Stimulated activated effector memory CD8-positive, alpha-beta T cell treated with anti-CD3 and anti-CD28 coated beads, Interleukin-12 subunit alpha, Interleukin-12 subunit beta, amount 100 ng/mL, for 72 hours (primary cell): ENCODE data around the gene GRIA4.
A peak's percentile ranks its signal among the peaks of the same experiment; 100 is the strongest.

Source experiments
- ATAC-seq: fragments of 150-1000 bp; cut with Tn5 transposase; 2 replicates; pipeline ENCODE4 v1.10.0; 2021
- DNase-seq, 2 donors: peaks; one replicate each; pipeline ENCODE4 v3.0.0; 2021 to 2022; ENCODE audit warnings: low spot score in 2 of 2
- H3K27ac Mint-ChIP-seq: one replicate; pipeline ENCODE4 v1.8.0; 2022; ENCODE audit warnings: mild to moderate bottlenecking, mixed read lengths
- H3K36me3 Mint-ChIP-seq: one replicate; pipeline ENCODE4 v1.8.0; 2022; ENCODE audit warnings: mild to moderate bottlenecking, mixed read lengths
- H3K4me1 Mint-ChIP-seq: one replicate; pipeline ENCODE4 v1.8.0; 2022; ENCODE audit warnings: mixed read lengths
- H3K4me3 Mint-ChIP-seq: one replicate; pipeline ENCODE4 v1.8.0; 2022; ENCODE audit warnings: mild to moderate bottlenecking, mixed read lengths
- H3K9me3 Mint-ChIP-seq: one replicate; pipeline ENCODE4 v1.8.0; 2022; ENCODE audit warnings: mixed read lengths

Gene GRIA4

DNA sequence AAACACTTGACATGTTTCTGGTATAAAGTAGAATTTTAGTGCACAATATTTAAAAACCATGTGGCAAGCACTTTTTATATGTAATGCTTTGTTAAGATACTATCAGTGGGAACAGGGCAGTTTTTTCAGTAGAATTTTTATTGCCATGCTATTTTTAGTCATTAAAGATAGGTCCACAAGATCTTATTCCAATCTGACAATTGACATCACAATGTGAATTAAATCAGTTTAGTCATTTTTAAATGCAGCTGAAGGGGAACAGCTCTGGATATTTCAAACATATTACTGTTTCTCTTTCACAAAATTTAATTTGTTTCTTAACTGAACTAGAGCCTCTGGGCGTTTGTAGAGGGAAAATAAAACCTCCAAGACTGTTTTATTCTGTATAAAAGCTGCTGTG is 218.0 kb downstream of the GRIA4 start:
- DNase-seq (no peak), ATAC-seq (no peak)
- Mint-ChIP-seq H3K4me1 (no peaks in the 10 kb centered on the region), H3K9me3 (no peaks in the 10 kb centered on the region), H3K4me3 (no peak overlapping the region), H3K27ac (no peak overlapping the region), H3K36me3 (no peaks in the 10 kb centered on the region)

DNA sequence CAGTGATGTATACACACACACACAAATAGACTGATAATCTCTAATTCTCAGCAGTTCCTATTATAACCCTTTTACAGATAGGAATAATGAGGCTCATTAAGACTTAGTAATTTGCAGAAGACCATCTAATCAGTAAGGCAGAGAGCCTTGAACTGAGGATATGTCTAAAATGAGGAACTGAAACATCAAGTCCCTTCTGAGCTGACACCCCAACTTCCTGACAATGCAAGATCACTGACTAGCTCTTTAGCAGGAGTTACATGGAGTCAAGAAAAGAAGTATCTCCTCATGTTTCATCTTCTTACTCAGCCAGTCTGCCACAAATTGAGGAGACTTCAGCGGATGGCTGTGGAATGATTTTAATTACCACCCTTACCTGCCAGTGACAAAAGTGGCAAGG is 219.2 kb downstream of the GRIA4 start:
- Mint-ChIP-seq H3K36me3 (no peaks in the 10 kb centered on the region), H3K9me3 (no peaks in the 10 kb centered on the region), H3K4me3 (no peak overlapping the region), H3K4me1 (no peaks in the 10 kb centered on the region), H3K27ac (no peak overlapping the region)
- DNase-seq (no peak), ATAC-seq (no peak)

DNA sequence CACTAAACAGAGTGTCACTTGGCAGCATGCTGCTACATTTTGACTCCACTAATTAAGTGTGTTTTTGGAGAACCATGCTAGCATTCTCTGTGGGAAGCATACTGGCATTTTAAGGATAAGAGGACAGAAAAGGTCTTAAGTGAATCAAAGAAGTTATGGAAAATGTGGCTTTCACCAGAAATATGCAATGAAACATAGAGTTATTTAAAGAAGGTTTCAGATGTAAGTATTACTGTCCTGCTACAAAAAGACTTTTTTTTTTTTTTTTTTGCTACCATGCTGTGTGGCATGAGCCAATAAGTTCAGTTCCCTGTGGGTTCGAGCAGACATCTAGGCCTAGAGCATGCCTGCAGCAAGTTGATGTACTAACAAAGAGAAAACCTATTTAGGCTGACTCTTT is 224.6 kb downstream of the GRIA4 start:
- Mint-ChIP-seq H3K4me3 (no peak overlapping the region), H3K4me1 (no peaks in the 10 kb centered on the region), H3K27ac (no peak overlapping the region), H3K9me3 (no peaks in the 10 kb centered on the region), H3K36me3 (no peaks in the 10 kb centered on the region)
- ATAC-seq (no peak), DNase-seq (no peak)

DNA sequence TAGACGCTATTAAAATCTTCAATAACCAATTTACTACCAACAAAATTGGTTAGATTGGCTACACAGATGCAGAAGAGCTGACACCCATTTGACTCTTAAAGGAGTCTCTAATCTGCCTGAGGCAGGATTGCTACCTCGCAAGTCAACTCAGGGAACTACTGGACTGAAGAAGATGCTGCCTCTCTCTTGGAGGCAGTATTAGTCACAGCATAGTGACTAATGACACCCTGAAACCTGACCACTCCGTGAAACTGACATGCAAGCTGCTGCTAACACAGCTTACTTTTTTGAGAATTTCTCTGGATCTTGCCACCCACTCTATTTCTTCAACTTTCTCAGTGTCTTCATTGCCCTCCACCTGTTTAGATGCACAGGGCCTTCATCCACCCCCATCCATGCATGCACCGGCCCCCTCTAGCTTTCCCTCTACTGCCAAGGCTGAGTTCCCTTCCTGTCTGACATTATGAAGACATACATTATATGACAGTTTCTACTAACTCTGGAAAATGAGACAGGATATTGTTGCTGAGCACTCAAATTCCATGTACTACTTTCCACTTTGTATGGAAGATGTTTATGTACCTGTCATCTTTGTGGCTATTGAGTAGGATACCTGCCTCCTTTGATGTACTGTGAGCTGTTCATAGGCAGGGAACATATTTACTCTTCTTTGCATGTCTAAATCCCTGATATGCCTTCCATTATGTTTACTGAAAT is 229.0 kb downstream of the GRIA4 start:
- ATAC-seq (peak; percentile 68), DNase-seq (no peak)
- Mint-ChIP-seq H3K4me3 (no peak overlapping the region), H3K36me3 (no peaks in the 10 kb centered on the region), H3K4me1 (no peaks in the 10 kb centered on the region), H3K9me3 (no peaks in the 10 kb centered on the region), H3K27ac (no peak overlapping the region)

DNA sequence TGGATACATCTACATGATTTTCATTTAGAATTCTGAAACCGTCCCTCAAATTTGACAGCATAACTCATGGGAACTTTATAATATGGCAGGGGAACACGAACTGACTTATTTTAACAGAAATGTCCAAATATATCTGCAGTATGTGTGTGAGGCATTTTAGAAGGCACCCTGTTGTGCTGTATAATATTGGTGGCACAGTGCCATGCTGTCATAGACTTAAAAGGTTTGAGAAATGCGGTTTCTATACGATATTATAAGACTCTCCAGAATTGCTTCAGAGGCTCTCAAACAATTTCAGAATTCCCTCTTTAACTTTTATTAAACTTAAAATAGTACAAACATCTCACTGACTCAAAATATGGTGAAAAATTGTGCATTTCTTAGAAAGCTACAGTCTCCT is 230.5 kb downstream of the GRIA4 start:
- no peak for ATAC-seq
- H3K4me3 Mint-ChIP-seq: no peak overlapping the region
- no peak for DNase-seq

DNA sequence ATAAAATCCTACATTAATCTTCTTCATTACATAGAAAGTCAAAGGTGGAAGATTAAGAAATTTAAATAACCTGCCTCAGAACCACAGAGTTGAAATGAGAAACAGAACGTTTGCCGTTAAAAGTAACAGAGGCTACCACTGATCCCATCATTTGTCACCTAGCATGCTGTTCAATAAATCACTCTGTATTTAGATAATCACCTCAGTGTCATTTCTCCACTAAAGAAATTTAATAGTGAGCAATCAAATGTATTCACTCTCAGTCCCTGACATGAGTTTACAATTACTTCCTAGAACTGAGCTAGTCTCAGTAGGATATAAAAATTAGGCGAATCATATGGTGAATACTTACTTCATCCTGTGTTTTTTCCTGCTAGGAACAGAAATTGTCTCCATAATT is 242.5 kb downstream of the GRIA4 start:
- Mint-ChIP-seq H3K4me3 (no peak overlapping the region), H3K9me3 (no peaks in the 10 kb centered on the region), H3K4me1 (no peaks in the 10 kb centered on the region), H3K36me3 (no peaks in the 10 kb centered on the region), H3K27ac (no peak overlapping the region)
- ATAC-seq (no peak), DNase-seq (no peak)

More for the DNA sequence above, 230.5 kb downstream of the GRIA4 start:
- no peaks in the 10 kb centered on the region for H3K36me3 Mint-ChIP-seq
- H3K4me1 Mint-ChIP-seq: no peaks in the 10 kb centered on the region
- no peaks in the 10 kb centered on the region for H3K9me3 Mint-ChIP-seq
- H3K27ac Mint-ChIP-seq: no peak overlapping the region

DNA sequence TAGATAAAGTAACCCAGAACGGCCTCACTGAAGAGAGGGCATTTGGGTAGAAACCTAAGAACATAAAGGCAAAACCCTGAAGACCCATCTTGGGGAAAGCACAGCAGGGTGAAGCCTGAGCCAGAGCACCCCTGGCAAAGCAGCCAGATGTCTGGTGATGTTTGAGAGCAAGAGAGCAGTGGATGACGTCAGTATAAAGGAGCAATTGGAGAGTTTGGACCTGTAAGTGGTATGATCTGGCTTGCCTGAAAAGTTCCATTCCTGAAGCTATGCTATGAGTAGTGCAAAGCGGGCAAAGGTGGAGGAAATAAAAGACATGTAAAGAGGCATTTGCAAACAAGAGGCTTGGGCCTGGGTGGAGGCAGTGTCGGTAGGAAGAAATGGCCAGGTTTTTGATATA is 244.4 kb downstream of the GRIA4 start:
- H3K36me3 Mint-ChIP-seq: no peaks in the 10 kb centered on the region
- no peak overlapping the region for H3K4me3 Mint-ChIP-seq
- H3K4me1 Mint-ChIP-seq: no peaks in the 10 kb centered on the region
- DNase-seq: no peak
- no peak for ATAC-seq
- no peak overlapping the region for H3K27ac Mint-ChIP-seq
- no peaks in the 10 kb centered on the region for H3K9me3 Mint-ChIP-seq

DNA sequence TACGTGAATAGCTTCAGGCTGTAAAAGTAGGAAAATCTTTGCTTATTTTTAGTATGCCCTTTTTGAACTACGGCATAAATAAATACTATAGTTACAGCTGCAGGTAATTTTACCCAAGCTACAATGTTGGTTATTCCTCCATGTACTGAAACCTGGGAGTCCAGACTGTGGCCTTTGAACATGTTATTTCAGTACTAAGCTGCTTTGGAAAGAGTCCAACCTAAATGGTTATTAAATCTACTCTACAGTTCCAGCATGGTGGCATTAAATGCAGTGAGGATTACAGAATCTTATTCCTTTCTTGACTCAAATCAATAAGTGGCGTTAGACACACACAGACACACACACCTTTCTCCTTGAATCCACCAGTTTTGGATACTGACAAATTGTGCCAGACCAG is 247.1 kb downstream of the GRIA4 start:
- Mint-ChIP-seq H3K4me1 (no peaks in the 10 kb centered on the region), H3K4me3 (no peak overlapping the region), H3K27ac (no peak overlapping the region)

DNA sequence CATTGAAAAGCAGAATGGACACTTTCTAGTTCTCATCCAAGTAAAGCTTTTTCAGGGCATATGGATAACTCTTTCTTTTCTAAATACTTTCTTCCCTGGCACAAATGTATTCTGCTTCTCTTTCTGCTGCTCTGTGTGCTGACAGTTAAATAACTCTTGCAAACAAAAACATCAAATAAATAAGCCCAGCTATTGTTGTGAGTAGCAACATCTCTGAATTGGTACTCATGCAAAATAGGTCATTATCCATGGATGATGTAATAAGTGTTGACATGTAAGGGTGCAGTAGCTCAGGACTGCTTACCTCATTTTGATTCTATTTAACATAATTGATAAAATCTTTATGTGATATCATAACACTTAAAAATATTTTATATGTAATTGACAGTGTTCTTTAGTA is 247.9 kb downstream of the GRIA4 start:
- Mint-ChIP-seq H3K4me3 (no peak overlapping the region), H3K4me1 (no peaks in the 10 kb centered on the region), H3K27ac (no peak overlapping the region), H3K36me3 (no peaks in the 10 kb centered on the region), H3K9me3 (no peaks in the 10 kb centered on the region)
- ATAC-seq: no peak
- no peak for DNase-seq

More for the DNA sequence above, 247.1 kb downstream of the GRIA4 start:
- Mint-ChIP-seq H3K9me3 (no peaks in the 10 kb centered on the region), H3K36me3 (no peaks in the 10 kb centered on the region)
- DNase-seq: no peak
- ATAC-seq: no peak

DNA sequence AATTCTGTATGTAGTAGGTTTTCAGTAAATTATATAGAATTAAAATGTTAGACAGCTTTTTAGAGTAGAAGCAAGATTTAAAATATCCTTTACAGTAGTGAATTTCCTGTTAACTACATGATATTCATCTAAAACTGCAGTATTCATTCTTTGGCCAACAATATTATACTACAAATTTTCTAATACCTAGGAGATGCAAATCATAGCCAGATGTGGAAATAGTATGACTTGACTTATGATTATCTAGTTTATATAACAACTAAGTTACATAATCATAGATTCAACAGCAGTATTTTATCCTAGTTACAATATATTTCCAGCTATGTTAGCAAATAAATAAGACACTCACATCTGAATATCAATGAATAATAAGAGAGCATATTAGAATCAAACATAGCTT is 249.0 kb downstream of the GRIA4 start:
- DNase-seq: no peak
- no peaks in the 10 kb centered on the region for H3K9me3 Mint-ChIP-seq
- no peaks in the 10 kb centered on the region for H3K36me3 Mint-ChIP-seq
- no peak for ATAC-seq
- H3K4me3 Mint-ChIP-seq: no peak overlapping the region
- H3K27ac Mint-ChIP-seq: no peak overlapping the region
- H3K4me1 Mint-ChIP-seq: no peaks in the 10 kb centered on the region

DNA sequence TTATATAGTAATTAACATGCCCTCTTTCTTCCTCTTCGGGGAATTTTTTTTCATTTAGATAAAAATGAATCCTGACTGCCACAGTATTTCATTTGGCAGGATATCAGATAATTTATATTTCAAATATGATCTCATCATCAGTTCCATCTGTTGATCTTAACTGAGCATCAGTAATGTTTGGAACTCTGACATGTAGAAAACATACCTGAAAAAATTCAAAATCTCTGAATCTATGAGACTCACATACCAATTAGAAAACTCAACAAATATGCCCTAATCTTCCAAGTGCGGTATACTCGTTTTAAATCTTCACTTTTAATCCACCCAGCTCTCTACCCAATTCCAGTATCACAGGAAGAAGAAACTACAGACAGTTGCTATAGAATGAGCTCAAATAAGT is 250.2 kb downstream of the GRIA4 start:
- Mint-ChIP-seq H3K4me3 (no peak overlapping the region), H3K9me3 (no peaks in the 10 kb centered on the region)

DNA sequence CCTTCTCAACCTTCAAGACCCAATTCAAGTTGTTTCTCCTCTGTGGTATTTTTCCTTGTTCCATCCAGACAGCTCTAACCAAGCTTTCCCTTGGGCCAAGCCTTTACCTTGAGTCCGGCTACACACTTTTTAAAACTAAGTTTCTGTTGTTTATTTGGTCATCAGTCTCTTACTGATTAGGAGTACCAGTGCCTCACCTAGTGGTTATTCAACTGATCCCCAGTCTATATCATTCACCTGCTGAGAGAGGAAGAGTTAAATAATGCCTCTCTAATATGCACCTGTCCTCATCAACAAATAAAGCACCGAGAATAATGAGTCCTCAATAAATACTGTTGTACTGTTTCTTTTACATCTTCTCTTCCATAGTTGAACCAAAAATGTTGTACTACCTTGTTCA is 251.4 kb downstream of the GRIA4 start:
- ATAC-seq: peak; percentile 24
- no peak for DNase-seq
- Mint-ChIP-seq H3K36me3 (no peaks in the 10 kb centered on the region), H3K9me3 (no peaks in the 10 kb centered on the region), H3K27ac (no peak overlapping the region), H3K4me1 (no peaks in the 10 kb centered on the region), H3K4me3 (no peak overlapping the region)

More for the DNA sequence above, 250.2 kb downstream of the GRIA4 start:
- no peak for DNase-seq
- Mint-ChIP-seq H3K27ac (no peak overlapping the region), H3K4me1 (no peaks in the 10 kb centered on the region), H3K36me3 (no peaks in the 10 kb centered on the region)
- ATAC-seq: no peak

DNA sequence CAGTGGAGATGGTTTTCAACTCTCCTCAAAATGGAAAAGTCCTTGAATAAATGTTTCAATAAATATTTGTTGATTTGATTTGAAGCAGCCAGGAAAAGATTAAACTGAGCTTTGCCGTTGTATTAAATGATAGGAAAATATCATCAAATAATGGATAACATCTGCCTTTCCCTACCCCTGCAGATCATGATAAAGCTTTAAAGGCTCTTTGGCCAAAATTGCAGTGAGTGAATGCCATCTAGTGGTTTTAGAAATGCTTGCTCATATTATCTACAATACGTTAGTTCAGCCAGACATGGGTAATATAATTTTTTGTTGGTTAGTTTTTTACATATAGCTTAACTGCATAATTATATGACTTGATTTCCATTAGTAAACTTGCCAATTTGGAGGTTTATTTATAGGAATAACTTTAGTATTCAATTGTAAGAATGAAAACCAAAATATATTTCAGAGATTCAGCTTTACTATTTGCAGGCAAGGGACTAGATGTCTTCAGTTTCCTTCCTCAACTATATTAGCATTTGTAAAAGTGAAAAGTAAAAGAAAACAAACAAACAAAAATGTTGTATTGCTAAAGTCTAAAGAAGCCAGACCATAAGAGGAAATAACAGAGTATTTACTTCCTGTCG is 253.0 kb downstream of the GRIA4 start:
- no peaks in the 10 kb centered on the region for H3K36me3 Mint-ChIP-seq
- no peaks in the 10 kb centered on the region for H3K4me1 Mint-ChIP-seq
- H3K9me3 Mint-ChIP-seq: no peaks in the 10 kb centered on the region
- no peak overlapping the region for H3K4me3 Mint-ChIP-seq
- DNase-seq: no peak
- no peak for ATAC-seq
- H3K27ac Mint-ChIP-seq: no peak overlapping the region

DNA sequence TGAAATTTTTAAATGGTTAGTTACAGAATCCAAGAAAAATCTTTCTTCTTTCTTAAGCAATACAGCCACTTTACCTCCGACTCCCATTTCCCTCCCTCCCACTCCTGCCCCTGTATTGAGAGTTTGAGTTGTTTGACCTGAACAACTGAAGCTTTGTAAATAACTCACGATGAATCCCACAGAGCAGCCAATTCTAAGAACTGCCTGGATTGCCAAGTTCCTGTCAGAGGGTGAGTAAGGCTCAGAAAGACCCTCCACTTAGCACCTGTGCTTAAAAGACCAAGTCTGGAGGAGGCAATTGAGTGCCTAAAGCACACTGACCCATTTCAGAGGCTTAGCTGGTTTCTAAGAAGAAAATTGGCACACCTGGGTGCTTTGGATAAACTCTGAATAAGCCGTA is 253.7 kb downstream of the GRIA4 start:
- H3K27ac Mint-ChIP-seq: no peak overlapping the region
- DNase-seq: no peak
- H3K4me3 Mint-ChIP-seq: no peak overlapping the region
- H3K9me3 Mint-ChIP-seq: no peaks in the 10 kb centered on the region
- no peaks in the 10 kb centered on the region for H3K36me3 Mint-ChIP-seq
- ATAC-seq: no peak
- H3K4me1 Mint-ChIP-seq: no peaks in the 10 kb centered on the region

DNA sequence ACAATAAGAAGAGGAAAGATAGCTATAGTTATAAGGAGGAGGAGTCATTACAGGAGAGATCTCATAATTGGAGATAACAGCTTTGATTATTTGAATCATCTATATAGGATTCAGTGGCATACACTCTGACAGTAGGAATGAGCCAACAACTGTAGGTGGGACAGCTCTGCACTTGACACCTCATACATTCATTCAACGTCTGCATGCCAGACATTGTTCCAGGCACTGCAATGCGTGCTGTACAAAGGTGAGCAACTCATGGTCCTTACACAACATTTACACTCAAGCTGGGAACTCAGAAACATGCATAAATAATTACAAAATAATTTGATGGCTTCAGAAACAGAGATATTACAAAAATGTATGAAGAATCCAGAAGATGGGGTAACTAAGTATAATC is 257.9 kb downstream of the GRIA4 start:
- DNase-seq: no peak
- Mint-ChIP-seq H3K36me3 (no peaks in the 10 kb centered on the region), H3K4me3 (no peak overlapping the region)

DNA sequence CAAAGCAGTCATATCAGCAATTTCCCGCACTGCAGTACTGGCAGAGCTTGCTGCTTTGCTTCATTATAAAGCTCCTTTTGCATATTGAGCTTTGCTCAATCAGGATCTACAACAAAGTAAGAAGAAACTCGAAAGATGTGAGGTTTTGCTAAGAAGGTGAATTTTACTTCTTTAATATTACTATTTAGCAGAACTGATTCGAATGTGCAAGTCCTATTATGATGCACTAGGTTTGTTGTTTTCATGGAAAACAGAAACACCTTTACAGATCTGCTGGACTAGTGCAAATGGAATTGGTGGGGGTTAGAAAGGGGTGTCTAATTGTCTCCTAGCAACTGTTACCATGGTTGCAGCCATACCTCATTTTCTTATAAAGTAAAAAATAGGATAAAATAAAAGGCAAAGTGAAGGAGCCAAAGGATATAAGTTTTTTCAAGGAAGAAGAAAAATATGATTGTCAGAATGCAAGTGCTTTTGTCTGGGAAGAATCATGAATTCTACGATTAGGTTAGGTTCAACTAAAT is 259.0 kb downstream of the GRIA4 start:
- H3K4me1 Mint-ChIP-seq: no peaks in the 10 kb centered on the region
- DNase-seq: no peak
- H3K9me3 Mint-ChIP-seq: no peaks in the 10 kb centered on the region
- no peak overlapping the region for H3K4me3 Mint-ChIP-seq
- no peak overlapping the region for H3K27ac Mint-ChIP-seq
- ATAC-seq: no peak
- H3K36me3 Mint-ChIP-seq: no peaks in the 10 kb centered on the region

More for the DNA sequence above, 257.9 kb downstream of the GRIA4 start:
- no peaks in the 10 kb centered on the region for H3K9me3 Mint-ChIP-seq
- H3K4me1 Mint-ChIP-seq: no peaks in the 10 kb centered on the region
- H3K27ac Mint-ChIP-seq: no peak overlapping the region
- ATAC-seq: no peak
